Measurements from ENCODE around the gene BTRC.

DNA sequence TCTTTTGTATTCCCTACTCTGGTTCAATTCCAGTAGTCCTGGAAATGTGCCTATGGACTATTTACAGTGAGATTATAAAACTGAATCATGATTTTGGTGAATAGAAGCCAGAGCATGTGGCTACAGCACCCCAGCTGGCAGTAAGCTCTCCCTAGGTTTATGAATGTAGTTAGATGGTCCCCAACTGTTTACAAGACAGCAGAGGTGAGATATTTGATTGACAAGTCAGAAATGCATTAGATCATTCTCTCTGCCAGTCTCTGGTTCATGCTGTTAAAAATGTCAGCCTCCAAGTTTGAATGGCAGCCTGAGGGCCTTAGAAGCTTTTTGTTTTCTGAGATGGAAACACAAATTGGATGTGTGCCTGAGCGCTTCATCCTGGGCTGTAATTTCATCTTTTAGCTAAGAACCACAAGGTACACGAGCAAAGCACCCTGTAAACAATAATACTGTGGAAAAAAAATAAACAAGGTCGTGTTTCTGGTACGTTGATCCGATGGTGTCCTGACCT, 85.0 kb downstream of the BTRC start:
- TF ChIP-seq, protein P1, sequence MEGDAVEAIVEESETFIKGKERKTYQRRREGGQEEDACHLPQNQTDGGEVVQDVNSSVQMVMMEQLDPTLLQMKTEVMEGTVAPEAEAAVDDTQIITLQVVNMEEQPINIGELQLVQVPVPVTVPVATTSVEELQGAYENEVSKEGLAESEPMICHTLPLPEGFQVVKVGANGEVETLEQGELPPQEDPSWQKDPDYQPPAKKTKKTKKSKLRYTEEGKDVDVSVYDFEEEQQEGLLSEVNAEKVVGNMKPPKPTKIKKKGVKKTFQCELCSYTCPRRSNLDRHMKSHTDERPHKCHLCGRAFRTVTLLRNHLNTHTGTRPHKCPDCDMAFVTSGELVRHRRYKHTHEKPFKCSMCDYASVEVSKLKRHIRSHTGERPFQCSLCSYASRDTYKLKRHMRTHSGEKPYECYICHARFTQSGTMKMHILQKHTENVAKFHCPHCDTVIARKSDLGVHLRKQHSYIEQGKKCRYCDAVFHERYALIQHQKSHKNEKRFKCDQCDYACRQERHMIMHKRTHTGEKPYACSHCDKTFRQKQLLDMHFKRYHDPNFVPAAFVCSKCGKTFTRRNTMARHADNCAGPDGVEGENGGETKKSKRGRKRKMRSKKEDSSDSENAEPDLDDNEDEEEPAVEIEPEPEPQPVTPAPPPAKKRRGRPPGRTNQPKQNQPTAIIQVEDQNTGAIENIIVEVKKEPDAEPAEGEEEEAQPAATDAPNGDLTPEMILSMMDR (IDR thresholded peaks at IDR 0.05): no peak
- TF ChIP-seq POLR2A (IDR thresholded peaks at IDR 0.05): no peak
